HFFc6 (cell line): ENCODE data around the gene CORO1C. TPM values are rescaled to one million over a fixed set of nuclear protein-coding genes. Genes with fewer than 3 reads are reported as not detected.

Source experiments
- DNase-seq: peaks from one replicate; pipeline ENCODE4 v3.0.0-alpha.2; 2018
- H3K27ac Mint-ChIP-seq: 2 replicates; pipeline ENCODE4 v1.8.0; 2020; ENCODE audit warnings: mild to moderate bottlenecking, mixed read lengths
- H3K27me3 Mint-ChIP-seq: 2 replicates; pipeline ENCODE4 v1.8.0; 2021; ENCODE audit warnings: mild to moderate bottlenecking, moderate library complexity, mixed read lengths; ENCODE audit not compliant: insufficient read depth
- H3K36me3 Mint-ChIP-seq: 2 replicates; pipeline ENCODE4 v1.8.0; 2021; ENCODE audit warnings: low read depth, mixed read lengths
- H3K4me1 Mint-ChIP-seq: 2 replicates; pipeline ENCODE4 v1.8.0; 2020; ENCODE audit warnings: low read depth, mixed read lengths
- H3K4me3 Mint-ChIP-seq: 2 replicates; pipeline ENCODE4 v1.8.0; 2020; ENCODE audit warnings: mild to moderate bottlenecking, moderate library complexity, mixed read lengths
- H3K9me3 Mint-ChIP-seq: 2 replicates; pipeline ENCODE4 v1.8.0; 2020; ENCODE audit warnings: mild to moderate bottlenecking, mixed read lengths
- CTCF ChIP-seq: fragments of 200-600 bp; sonication (generic); IDR thresholded peaks from 2 replicates; pipeline ENCODE4 v1.5.0; 2021; ENCODE audit warnings: antibody characterized with exemption, mild to moderate bottlenecking
- total RNA-seq, 6 experiments: library from RNA; stranded (reverse); fragmentation: NEBNext Ultra II Directional; extraction: Animal tissue kit (Norgen Biotek cat#: 25700); gene quantifications; 2 replicates in 1 of 6; 3 replicates in 5 of 6; pipeline ENCODE4 v1.2.3, GENCODE V29; 2021

CORO1C gene
- total RNA-seq, 6 experiments from 2014 or later, result 541 to 709 (median 649) TPM

GRCh38 chr12:108643941-108644810 is 87.1 kb downstream of the CORO1C start:
- Mint-ChIP-seq H3K27me3 (peaks cover 45% of the 10 kb centered on the region), H3K36me3 (peaks cover 91% of the 10 kb centered on the region), H3K4me3 (no peak overlapping the region), H3K27ac (peak overlapping the region; percentile 26; the same call in 1 of the 2 replicates), H3K9me3 (peaks cover 8% of the 10 kb centered on the region; the same call in 1 of the 2 replicates), H3K4me1 (peaks cover 95% of the 10 kb centered on the region)
- DNase-seq, result no peak
- no peak for TF ChIP-seq CTCF

- H3K4me1 Mint-ChIP-seq, result peaks cover 86% of the 10 kb centered on the region
- peaks cover 84% of the 10 kb centered on the region for H3K36me3 Mint-ChIP-seq
- H3K27ac Mint-ChIP-seq, result no peak overlapping the region; the same call in 1 of the 2 replicates
- H3K9me3 Mint-ChIP-seq, result peaks cover 9% of the 10 kb centered on the region; the same call in 1 of the 2 replicates
- no peak overlapping the region for H3K4me3 Mint-ChIP-seq
- no peak for DNase-seq
- peaks cover 53% of the 10 kb centered on the region for H3K27me3 Mint-ChIP-seq
- TF ChIP-seq CTCF, result no peak
Observed at GRCh38 chr12:108642899-108643654, 88.2 kb downstream of the CORO1C start.

- peak overlapping the region; percentile 72 for H3K27ac Mint-ChIP-seq
- H3K9me3 Mint-ChIP-seq, result peaks cover 9% of the 10 kb centered on the region; the same call in 1 of the 2 replicates
- peaks cover 77% of the 10 kb centered on the region for H3K36me3 Mint-ChIP-seq
- H3K27me3 Mint-ChIP-seq, result peaks cover 54% of the 10 kb centered on the region
- TF ChIP-seq CTCF, result no peak
- DNase-seq, result no peak
- peaks cover 84% of the 10 kb centered on the region for H3K4me1 Mint-ChIP-seq
- H3K4me3 Mint-ChIP-seq, result peak overlapping the region; percentile 14; the same call in 1 of the 2 replicates
Observed at GRCh38 chr12:108642269-108642870, 88.9 kb downstream of the CORO1C start.

GRCh38 chr12:108641446-108642268 is 89.7 kb downstream of the CORO1C start:
- peak overlapping the region; percentile 6; the same call in 1 of the 2 replicates for H3K4me3 Mint-ChIP-seq
- no peak for TF ChIP-seq CTCF
- peaks cover 72% of the 10 kb centered on the region for H3K36me3 Mint-ChIP-seq
- peaks cover 9% of the 10 kb centered on the region; the same call in 1 of the 2 replicates for H3K9me3 Mint-ChIP-seq
- peaks cover 80% of the 10 kb centered on the region for H3K4me1 Mint-ChIP-seq
- DNase-seq, result no peak
- H3K27me3 Mint-ChIP-seq, result peaks cover 56% of the 10 kb centered on the region
- H3K27ac Mint-ChIP-seq, result peak overlapping the region; percentile 72
